ENCODE data around the gene SH3BP2. TPM values are rescaled to one million over a fixed set of nuclear protein-coding genes. Genes with fewer than 3 reads are reported as not detected.

SH3BP2 gene
- total RNA-seq, 1 donor from 2014 or later: 102 TPM

DNA sequence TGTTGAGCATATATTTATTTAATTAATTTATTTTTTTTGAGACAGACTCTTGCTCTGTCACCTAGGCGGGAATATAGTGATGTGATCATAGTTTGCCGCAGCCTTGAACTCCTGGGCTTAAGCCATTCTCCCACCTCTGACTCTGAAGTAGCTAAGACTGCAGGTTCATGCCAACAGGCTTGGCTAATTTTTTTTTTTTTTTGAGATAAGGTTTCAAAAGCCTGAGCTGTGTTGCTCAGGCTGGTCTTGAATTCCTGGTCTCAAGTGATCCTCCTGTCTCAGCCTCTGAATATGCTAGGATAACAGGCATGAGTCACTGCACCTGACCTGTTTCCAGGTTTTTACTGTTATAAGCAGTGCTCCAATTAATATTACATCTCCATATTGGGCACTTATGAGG is 55.6 kb downstream of the SH3BP2 start:
- Histone ChIP-seq H3K4me3 (no peak overlapping the region), H3K27me3 (ENCODE audit: low read depth) (no peaks in the 10 kb centered on the region), H3K9me3 (no peaks in the 10 kb centered on the region), H3K36me3 (peaks cover under 1% of the 10 kb centered on the region), H3K27ac (no peak overlapping the region), H3K4me1 (peaks cover 79% of the 10 kb centered on the region)
- DNase-seq: no peak
- TF ChIP-seq, protein P1, sequence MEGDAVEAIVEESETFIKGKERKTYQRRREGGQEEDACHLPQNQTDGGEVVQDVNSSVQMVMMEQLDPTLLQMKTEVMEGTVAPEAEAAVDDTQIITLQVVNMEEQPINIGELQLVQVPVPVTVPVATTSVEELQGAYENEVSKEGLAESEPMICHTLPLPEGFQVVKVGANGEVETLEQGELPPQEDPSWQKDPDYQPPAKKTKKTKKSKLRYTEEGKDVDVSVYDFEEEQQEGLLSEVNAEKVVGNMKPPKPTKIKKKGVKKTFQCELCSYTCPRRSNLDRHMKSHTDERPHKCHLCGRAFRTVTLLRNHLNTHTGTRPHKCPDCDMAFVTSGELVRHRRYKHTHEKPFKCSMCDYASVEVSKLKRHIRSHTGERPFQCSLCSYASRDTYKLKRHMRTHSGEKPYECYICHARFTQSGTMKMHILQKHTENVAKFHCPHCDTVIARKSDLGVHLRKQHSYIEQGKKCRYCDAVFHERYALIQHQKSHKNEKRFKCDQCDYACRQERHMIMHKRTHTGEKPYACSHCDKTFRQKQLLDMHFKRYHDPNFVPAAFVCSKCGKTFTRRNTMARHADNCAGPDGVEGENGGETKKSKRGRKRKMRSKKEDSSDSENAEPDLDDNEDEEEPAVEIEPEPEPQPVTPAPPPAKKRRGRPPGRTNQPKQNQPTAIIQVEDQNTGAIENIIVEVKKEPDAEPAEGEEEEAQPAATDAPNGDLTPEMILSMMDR (IDR thresholded peaks at IDR 0.05): no peak
- intact Hi-C loops (cut with DNase I): no loop called here
- peak; percentile 37 to 58 for ATAC-seq

DNA sequence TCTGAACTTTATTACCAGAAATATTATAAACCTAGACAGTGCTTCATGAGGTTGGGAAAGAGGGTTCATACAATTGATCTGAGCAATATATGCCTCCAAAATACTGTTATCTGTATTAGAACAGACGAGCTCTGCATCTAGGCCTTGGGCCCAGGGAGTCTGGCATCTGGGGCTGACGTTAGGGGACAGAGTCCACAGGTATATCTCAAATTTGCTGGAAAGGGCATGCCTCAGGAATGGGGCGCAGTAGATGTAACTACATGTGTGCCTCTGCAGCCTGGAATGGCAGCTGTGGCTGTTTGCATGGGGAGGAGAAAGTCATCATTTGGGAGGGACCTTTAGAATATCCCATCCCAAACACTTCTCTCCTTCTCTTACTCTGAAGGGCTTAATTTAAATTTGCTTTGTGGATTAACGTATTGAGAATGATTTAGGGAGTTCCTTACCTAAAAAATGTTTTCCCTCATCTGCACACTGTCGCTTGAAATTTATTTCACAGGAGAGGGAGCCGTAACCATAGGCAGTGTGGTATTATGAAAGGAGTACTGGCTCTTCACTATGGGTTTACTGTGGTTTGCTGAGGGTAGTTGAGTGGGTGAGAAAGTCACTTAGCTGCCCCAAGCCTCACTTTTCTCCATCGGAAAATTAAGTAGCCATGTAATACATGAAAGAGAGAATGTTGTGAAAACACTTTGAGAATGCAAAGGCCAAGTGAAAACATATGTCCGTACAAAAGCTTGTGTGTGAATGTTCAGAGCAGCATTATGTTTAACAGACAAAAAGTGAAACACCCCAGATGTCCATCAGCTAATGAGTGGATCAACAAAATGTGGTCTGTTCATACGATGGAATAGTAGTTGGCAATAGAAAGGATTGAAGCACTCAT is 56.6 kb downstream of the SH3BP2 start:
- H3K27ac ChIP-seq: peak overlapping the region; percentile 18
- no peaks in the 10 kb centered on the region for H3K27me3 ChIP-seq (ENCODE audit: low read depth)
- H3K9me3 ChIP-seq: no peaks in the 10 kb centered on the region
- H3K36me3 ChIP-seq: peaks cover 11% of the 10 kb centered on the region
- ATAC-seq: peak; percentile 51 to 61
- intact Hi-C loops (cut with DNase I): no loop called here
- H3K4me3 ChIP-seq: no peak overlapping the region
- H3K4me1 ChIP-seq: peaks cover 85% of the 10 kb centered on the region
- TF ChIP-seq, protein P1 (IDR thresholded peaks at IDR 0.05): no peak
- no peak for DNase-seq

DNA sequence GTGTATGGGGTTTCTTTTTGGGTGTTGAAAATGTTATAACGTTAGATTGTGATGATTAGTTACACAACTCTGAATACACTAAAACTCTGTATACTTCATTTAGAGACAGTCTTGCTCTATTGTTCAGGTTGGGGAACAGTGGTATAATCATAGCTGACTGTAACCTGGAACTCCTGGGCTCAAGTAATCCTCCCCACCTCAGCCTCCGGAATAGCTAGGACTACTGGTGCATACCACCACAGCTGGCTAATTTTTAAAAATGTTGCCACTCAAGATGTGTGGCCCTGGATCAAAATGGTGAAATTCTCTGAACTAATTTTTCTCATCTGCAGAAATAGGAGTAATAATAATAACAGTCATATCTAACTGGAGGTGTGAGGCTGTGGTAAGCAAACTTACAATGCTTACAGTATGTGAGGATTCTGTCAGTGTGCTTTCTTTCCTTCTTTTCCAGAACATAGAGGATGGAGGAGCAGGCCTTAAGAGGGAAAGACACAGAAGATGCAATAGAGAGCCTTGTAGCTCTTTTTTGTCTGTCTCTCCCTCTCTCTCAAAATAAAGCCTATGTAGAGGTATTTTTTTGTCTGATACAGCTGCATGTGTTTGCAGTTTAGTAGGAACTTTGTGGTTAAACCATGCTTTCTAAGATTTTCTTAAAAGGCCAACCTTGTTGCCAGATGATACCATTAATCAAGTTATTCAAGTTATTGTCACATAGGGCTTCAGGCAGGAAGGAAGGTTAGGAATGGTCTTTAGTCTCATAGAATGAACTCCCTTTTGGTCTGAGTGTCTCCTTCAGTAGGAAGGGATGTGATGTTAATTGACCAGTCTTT is 58.3 kb downstream of the SH3BP2 start:
- no peak for ATAC-seq
- intact Hi-C loops (cut with DNase I): no loop called here
- Histone ChIP-seq H3K36me3 (peaks cover 22% of the 10 kb centered on the region), H3K4me1 (peaks cover 85% of the 10 kb centered on the region), H3K27me3 (ENCODE audit: low read depth) (no peaks in the 10 kb centered on the region), H3K27ac (no peak overlapping the region), H3K9me3 (no peaks in the 10 kb centered on the region), H3K4me3 (no peak overlapping the region)
- TF ChIP-seq, protein P1 (IDR thresholded peaks at IDR 0.05): no peak
- no peak for DNase-seq

DNA sequence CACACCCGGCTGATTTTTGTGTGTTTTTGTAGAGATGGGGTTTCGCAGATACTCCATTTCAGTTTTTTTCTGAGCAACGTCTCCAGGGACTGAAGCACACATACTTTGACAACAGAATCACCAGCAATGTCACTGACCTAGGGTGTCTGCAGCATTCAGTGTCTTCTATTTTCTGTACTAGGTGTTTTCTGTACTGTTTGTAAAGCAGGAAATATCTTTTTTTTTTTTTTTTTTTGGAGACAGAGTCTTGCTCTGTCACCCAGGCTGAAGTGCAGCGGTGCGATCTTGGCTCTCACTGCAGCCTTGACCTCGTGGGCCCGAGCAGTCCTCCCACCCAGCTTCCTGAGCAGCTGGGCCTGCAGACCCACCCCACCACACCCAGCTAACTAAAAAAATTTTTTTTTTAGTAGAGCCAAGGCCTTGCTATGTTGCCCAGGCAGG is 59.6 kb downstream of the SH3BP2 start:
- Histone ChIP-seq H3K9me3 (no peaks in the 10 kb centered on the region), H3K27me3 (ENCODE audit: low read depth) (no peaks in the 10 kb centered on the region), H3K4me3 (no peak overlapping the region), H3K36me3 (peaks cover 22% of the 10 kb centered on the region), H3K27ac (peak overlapping the region; percentile 57), H3K4me1 (peaks cover 84% of the 10 kb centered on the region)
- DNase-seq: peak; percentile 51
- TF ChIP-seq, protein P1 (IDR thresholded peaks at IDR 0.05): no peak
- peak in 1 of 2 donors; percentile 59 for ATAC-seq
- intact Hi-C loops (cut with DNase I): no loop called here

DNA sequence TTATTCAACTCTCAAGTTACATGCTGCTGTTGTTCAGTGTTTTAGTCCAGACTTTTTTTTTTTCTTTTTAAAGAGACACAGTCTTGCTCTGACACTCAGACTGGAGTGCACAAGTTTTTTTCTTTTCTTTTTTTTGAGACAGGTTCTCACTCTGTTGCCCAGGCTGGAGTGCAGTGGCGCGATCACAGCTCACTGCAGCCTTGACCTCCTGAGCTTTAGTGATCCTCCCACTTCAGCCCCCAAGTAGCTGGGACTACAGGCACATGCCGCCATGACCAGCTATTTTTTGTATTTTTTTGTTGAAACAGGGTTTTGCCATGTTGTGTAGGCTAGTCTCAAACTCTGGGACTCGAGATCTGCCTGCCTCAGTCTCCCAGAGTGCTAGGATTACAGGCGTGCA is 62.7 kb downstream of the SH3BP2 start:
- ATAC-seq: no peak
- TF ChIP-seq, protein P1 (IDR thresholded peaks at IDR 0.05): no peak
- H3K27me3 ChIP-seq (ENCODE audit: low read depth): no peaks in the 10 kb centered on the region
- no peak overlapping the region for H3K27ac ChIP-seq
- H3K36me3 ChIP-seq: peaks cover 22% of the 10 kb centered on the region
- no peak overlapping the region for H3K4me3 ChIP-seq
- DNase-seq: no peak
- H3K4me1 ChIP-seq: peaks cover 92% of the 10 kb centered on the region
- H3K9me3 ChIP-seq: no peaks in the 10 kb centered on the region
- intact Hi-C loops (cut with DNase I): no loop called here

Measured in lower lobe of right lung (tissue), 2 donors.